Spleen (tissue), 11 donors: Measurements from ENCODE around the gene TCTN2. TPM values are rescaled to one million over a fixed set of nuclear protein-coding genes. Genes with fewer than 3 reads are reported as not detected.

Experiments used
- DNase-seq: peaks from one replicate; pipeline ENCODE4 v3.0.0-alpha.2; 2020
- H3K27ac ChIP-seq, 8 donors: fragments of 200-600 bp; sonication (generic) in 7 of 8; 1 replicate in 4 of 8; 2 replicates in 4 of 8; pipeline versions ENCODE4 v1.5.0 to v1.8.0; 2016 to 2021; ENCODE audit warnings: inconsistent platforms in 4 of 8, mild to moderate bottlenecking in 4 of 8, moderate library complexity in 1 of 8
- H3K27me3 ChIP-seq, 7 donors: fragments of 200-600 bp; sonication (generic) in 6 of 7; replicated peaks in 1 of 7; 1 replicate in 4 of 7; 2 replicates in 3 of 7; pipeline versions ENCODE4 v1.5.0 to v1.8.0; 2016 to 2021; ENCODE audit warnings: inconsistent platforms in 3 of 7, mild to moderate bottlenecking in 1 of 7
- H3K36me3 ChIP-seq, 6 donors: fragments of 200-600 bp; sonication (generic) in 5 of 6; 1 replicate in 4 of 6; 2 replicates in 2 of 6; pipeline versions ENCODE4 v1.5.0 to v1.8.0; 2016 to 2021; ENCODE audit warnings: inconsistent platforms in 2 of 6
- H3K4me1 ChIP-seq, 6 donors: fragments of 200-600 bp; sonication (generic) in 5 of 6; 1 replicate in 3 of 6; 2 replicates in 3 of 6; pipeline versions ENCODE4 v1.5.0 to v1.8.0; 2016 to 2021; ENCODE audit warnings: inconsistent platforms in 3 of 6
- H3K4me3 ChIP-seq, 8 donors: fragments of 200-600 bp; sonication (generic) in 7 of 8; 1 replicate in 4 of 8; 2 replicates in 4 of 8; pipeline versions ENCODE4 v1.5.0 to v1.8.0; 2016 to 2021; ENCODE audit warnings: inconsistent platforms in 4 of 8, mild to moderate bottlenecking in 4 of 8, moderate library complexity in 2 of 8
- H3K9me3 ChIP-seq, 8 donors: fragments of 200-600 bp; sonication (generic) in 7 of 8; 1 replicate in 4 of 8; 2 replicates in 4 of 8; pipeline versions ENCODE4 v1.5.0 to v1.8.0; 2016 to 2021; ENCODE audit warnings: inconsistent platforms in 4 of 8
- CTCF ChIP-seq, 11 experiments: fragments of 200-600 bp in 7 of 11; fragments of 450-650 bp in 4 of 11; sonication (generic) in 4 of 11; IDR thresholded peaks in 8 of 11; conservative IDR thresholded peaks in 3 of 11; 1 replicate in 7 of 11; 2 replicates in 4 of 11; pipeline versions ENCODE4 v1.4.0 to v1.8.0; 2016 to 2021; ENCODE audit warnings: antibody characterized with exemption in 11 of 11, inconsistent platforms in 4 of 11, mild to moderate bottlenecking in 1 of 11
- POLR2A ChIP-seq, 3 donors: fragments of 450-650 bp; IDR thresholded peaks; one replicate each; pipeline ENCODE4 v1.5.1; 2017; ENCODE audit warnings: antibody characterized with exemption in 3 of 3, mild to moderate bottlenecking in 1 of 3
- POLR2AphosphoS5 ChIP-seq, 3 donors: sonication (generic); formaldehyde crosslinking; IDR thresholded peaks; one replicate each; pipeline ENCODE4 v1.5.1; 2017; ENCODE audit warnings: antibody characterized with exemption in 3 of 3
- WGBS, 5 donors: extraction: QIAGEN DNeasy Blood & Tissue Kit in 3 of 5; methylation state at CpG; one replicate each; pipeline versions ENCODE4 v1.1.5 to v1.1.7; 2013 to 2018; 5-methylcytosine and 5-hydroxymethylcytosine counted together
- intact Hi-C: fragments of 100-400 bp; cut with DNase I; formaldehyde crosslinking; loops from one replicate; pipeline ENCODE4 v1.15.0; 2023; ENCODE audit warnings: low total_unique reads
- polyA plus RNA-seq, 3 donors: library from polyadenylated mRNA; stranded (reverse); fragments of 200-250 nt; gene quantifications; one replicate each; pipeline ENCODE4 v1.2.1, GENCODE V29; 2013
- total RNA-seq, 7 donors: library from RNA; depleted of rRNA in 3 of 7; stranded (reverse); fragments of >200 nt in 3 of 7; fragmentation: NEBNext Ultra II Directional in 4 of 7; extraction: Animal tissue kit (Norgen Biotek cat#: 25700) in 4 of 7; gene quantifications; one replicate each; pipeline versions ENCODE4 v1.1.0 to v1.2.1, GENCODE V29; 2016 to 2021
- donor health status: healthy with polysubstance abuse.
- donor health status: DM: no; HTN: no; CAD: no; lungs with moderate emphysema.
- donor health status: DM: no; HTN: no; CAD: no.
- donor health status: Bipolar disorder and iron deficiency.
- donor health status: healthy.
- donor health status: DM: no; HTN: no; CAD: no.
- donor health status: DM: yes; HTN: yes; CAD: no.

Gene TCTN2
- total and polyA plus RNA-seq, 10 donors: 1.9 to 10.9 (median 6.0) TPM

GRCh38 chr12:123749355-123749754 lies 78.4 kb downstream of the TCTN2 start:
- Histone ChIP-seq H3K36me3 (peaks cover 0 to 100% (median 69%) of the 10 kb centered on the region in 6 donors), H3K4me1 (peaks cover 0 to 21% (median 0%) of the 10 kb centered on the region in 6 donors), H3K27ac (no peak overlapping the region), H3K9me3 (no peaks in the 10 kb centered on the region), H3K4me3 (no peak overlapping the region), H3K27me3 (no peaks in the 10 kb centered on the region)
- TF ChIP-seq POLR2AphosphoS5 (IDR thresholded peaks at IDR 0.05): no peak
- no peak for TF ChIP-seq CTCF (IDR thresholded peaks at IDR 0.05 in 8 of 11, conservative IDR thresholded peaks at IDR 0.05 in 3 of 11)
- TF ChIP-seq POLR2A (IDR thresholded peaks at IDR 0.05): no peak
- intact Hi-C loops: no loop called here
- no peak for DNase-seq
- 96 to 98% (median 98%) methylated on average over 10 of the region's 10 CpGs for WGBS, 5 donors

- H3K4me1 ChIP-seq: peaks cover 0 to 21% (median 0%) of the 10 kb centered on the region in 6 donors
Observed at GRCh38 chr12:123750159-123750656, 79.3 kb downstream of the TCTN2 start.

GRCh38 chr12:123752046-123752445 lies 81.1 kb downstream of the TCTN2 start:
- intact Hi-C loops: no loop called here
- Histone ChIP-seq H3K9me3 (no peaks in the 10 kb centered on the region), H3K4me1 (peaks cover 0 to 17% (median 0%) of the 10 kb centered on the region in 6 donors), H3K27me3 (no peaks in the 10 kb centered on the region), H3K36me3 (peaks cover 0 to 100% (median 75%) of the 10 kb centered on the region in 6 donors), H3K27ac (no peak overlapping the region), H3K4me3 (no peak overlapping the region)
- TF ChIP-seq POLR2AphosphoS5 (IDR thresholded peaks at IDR 0.05) (no peak), CTCF (IDR thresholded peaks at IDR 0.05 in 8 of 11, conservative IDR thresholded peaks at IDR 0.05 in 3 of 11) (no peak), POLR2A (IDR thresholded peaks at IDR 0.05) (no peak)
- 88 to 93% (median 89%) methylated on average over 3 of the region's 3 CpGs for WGBS, 5 donors
- no peak for DNase-seq

More at GRCh38 chr12:123750159-123750656, 79.3 kb downstream of the TCTN2 start:
- intact Hi-C loops: no loop called here
- WGBS, 5 donors: 86 to 94% (median 87%) methylated on average over 8 of the region's 8 CpGs
- no peaks in the 10 kb centered on the region for H3K9me3 ChIP-seq
- no peak overlapping the region for H3K4me3 ChIP-seq
- TF ChIP-seq POLR2AphosphoS5 (IDR thresholded peaks at IDR 0.05) (no peak), CTCF (IDR thresholded peaks at IDR 0.05 in 8 of 11, conservative IDR thresholded peaks at IDR 0.05 in 3 of 11) (no peak), POLR2A (IDR thresholded peaks at IDR 0.05) (no peak)
- H3K27me3 ChIP-seq: no peaks in the 10 kb centered on the region
- H3K27ac ChIP-seq: no peak overlapping the region
- no peak for DNase-seq
- H3K36me3 ChIP-seq: peaks cover 0 to 100% (median 69%) of the 10 kb centered on the region in 6 donors

- intact Hi-C loops: no loop called here
- Histone ChIP-seq H3K9me3 (no peaks in the 10 kb centered on the region), H3K4me3 (no peak overlapping the region), H3K27ac (no peak overlapping the region), H3K27me3 (no peaks in the 10 kb centered on the region), H3K36me3 (peaks cover 0 to 100% (median 73%) of the 10 kb centered on the region in 6 donors), H3K4me1 (no peaks in the 10 kb centered on the region)
- no peak for DNase-seq
- WGBS, 5 donors: 81 to 93% (median 89%) methylated on average over 12 of the region's 12 CpGs
- no peak for TF ChIP-seq POLR2AphosphoS5 (IDR thresholded peaks at IDR 0.05)
- TF ChIP-seq CTCF (IDR thresholded peaks at IDR 0.05 in 8 of 11, conservative IDR thresholded peaks at IDR 0.05 in 3 of 11): no peak
- no peak for TF ChIP-seq POLR2A (IDR thresholded peaks at IDR 0.05)
Observed at GRCh38 chr12:123754041-123754772, 83.3 kb downstream of the TCTN2 start.
